Panc1 (cell line): ENCODE results near the gene CNGA1.

Experiments
- POLR2AphosphoS5 ChIP-seq: IDR thresholded peaks from 2 replicates; pipeline ENCODE4 v1.6.1; 2012; ENCODE audit warnings: mild to moderate bottlenecking, low read depth, low read length, moderate library complexity
- TF ChIP-seq, protein P1 (sequence below), 2 experiments: IDR thresholded peaks; 2 replicates each; pipeline ENCODE4 v1.6.1; 2011 to 2012; ENCODE audit warnings: low read depth in 2 of 2, control low read depth in 1 of 2, low read length in 1 of 2, mild to moderate bottlenecking in 1 of 2, moderate library complexity in 1 of 2; ENCODE audit not compliant: insufficient read depth in 1 of 2
- TF ChIP-seq, protein P2 (sequence below): fragments of 450-650 bp; IDR thresholded peaks from 2 replicates; pipeline ENCODE4 v1.5.1; 2017; ENCODE audit warnings: mild to moderate bottlenecking

DNA sequence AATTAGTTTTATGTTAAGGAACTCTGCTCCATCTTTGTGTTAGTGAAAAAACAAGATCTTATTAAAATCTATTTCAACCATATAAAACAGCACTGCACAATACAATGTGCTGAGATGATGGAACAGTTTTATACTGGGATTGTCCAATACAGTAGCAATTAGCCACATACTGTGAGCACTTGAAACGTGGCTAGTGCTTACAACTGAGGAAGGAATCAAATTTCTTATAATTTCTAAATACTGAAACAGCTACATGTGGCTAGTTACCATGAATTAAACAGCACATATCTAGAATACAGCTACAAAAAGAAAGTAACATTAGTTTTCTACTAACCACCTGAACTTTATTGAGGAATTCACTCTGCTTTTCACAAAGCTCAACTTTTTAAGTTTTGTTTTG, 116.8 kb downstream of the CNGA1 start:
- TF ChIP-seq, protein P1, sequence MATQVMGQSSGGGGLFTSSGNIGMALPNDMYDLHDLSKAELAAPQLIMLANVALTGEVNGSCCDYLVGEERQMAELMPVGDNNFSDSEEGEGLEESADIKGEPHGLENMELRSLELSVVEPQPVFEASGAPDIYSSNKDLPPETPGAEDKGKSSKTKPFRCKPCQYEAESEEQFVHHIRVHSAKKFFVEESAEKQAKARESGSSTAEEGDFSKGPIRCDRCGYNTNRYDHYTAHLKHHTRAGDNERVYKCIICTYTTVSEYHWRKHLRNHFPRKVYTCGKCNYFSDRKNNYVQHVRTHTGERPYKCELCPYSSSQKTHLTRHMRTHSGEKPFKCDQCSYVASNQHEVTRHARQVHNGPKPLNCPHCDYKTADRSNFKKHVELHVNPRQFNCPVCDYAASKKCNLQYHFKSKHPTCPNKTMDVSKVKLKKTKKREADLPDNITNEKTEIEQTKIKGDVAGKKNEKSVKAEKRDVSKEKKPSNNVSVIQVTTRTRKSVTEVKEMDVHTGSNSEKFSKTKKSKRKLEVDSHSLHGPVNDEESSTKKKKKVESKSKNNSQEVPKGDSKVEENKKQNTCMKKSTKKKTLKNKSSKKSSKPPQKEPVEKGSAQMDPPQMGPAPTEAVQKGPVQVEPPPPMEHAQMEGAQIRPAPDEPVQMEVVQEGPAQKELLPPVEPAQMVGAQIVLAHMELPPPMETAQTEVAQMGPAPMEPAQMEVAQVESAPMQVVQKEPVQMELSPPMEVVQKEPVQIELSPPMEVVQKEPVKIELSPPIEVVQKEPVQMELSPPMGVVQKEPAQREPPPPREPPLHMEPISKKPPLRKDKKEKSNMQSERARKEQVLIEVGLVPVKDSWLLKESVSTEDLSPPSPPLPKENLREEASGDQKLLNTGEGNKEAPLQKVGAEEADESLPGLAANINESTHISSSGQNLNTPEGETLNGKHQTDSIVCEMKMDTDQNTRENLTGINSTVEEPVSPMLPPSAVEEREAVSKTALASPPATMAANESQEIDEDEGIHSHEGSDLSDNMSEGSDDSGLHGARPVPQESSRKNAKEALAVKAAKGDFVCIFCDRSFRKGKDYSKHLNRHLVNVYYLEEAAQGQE (IDR thresholded peaks at IDR 0.05; ENCODE audit: insufficient read depth in 1 of 2, low read depth in 2 of 2, low read length in 1 of 2): no peak
- TF ChIP-seq, protein P2, sequence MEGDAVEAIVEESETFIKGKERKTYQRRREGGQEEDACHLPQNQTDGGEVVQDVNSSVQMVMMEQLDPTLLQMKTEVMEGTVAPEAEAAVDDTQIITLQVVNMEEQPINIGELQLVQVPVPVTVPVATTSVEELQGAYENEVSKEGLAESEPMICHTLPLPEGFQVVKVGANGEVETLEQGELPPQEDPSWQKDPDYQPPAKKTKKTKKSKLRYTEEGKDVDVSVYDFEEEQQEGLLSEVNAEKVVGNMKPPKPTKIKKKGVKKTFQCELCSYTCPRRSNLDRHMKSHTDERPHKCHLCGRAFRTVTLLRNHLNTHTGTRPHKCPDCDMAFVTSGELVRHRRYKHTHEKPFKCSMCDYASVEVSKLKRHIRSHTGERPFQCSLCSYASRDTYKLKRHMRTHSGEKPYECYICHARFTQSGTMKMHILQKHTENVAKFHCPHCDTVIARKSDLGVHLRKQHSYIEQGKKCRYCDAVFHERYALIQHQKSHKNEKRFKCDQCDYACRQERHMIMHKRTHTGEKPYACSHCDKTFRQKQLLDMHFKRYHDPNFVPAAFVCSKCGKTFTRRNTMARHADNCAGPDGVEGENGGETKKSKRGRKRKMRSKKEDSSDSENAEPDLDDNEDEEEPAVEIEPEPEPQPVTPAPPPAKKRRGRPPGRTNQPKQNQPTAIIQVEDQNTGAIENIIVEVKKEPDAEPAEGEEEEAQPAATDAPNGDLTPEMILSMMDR: no peak
- TF ChIP-seq POLR2AphosphoS5: no peak
